WTC11 (cell line): Measurements from ENCODE around the gene LRRC57. TPM values are rescaled to one million over a fixed set of nuclear protein-coding genes. Genes with fewer than 3 reads are reported as not detected.
A peak's percentile ranks its signal among the peaks of the same experiment; 100 is the strongest.

Experiments used
- ATAC-seq: fragments of 200-7000 bp; cut with Tn5 transposase; 2 replicates; pipeline ENCODE4 v1.10.0; 2021; ENCODE audit warnings: mild to moderate bottlenecking, moderate library complexity
- CTCF ChIA-PET: fragments of 300-600 bp; sonication (Branson Sonifier 250); formaldehyde crosslinking; loops from one replicate; lab custom pipeline; 2021; ENCODE audit warnings: antibody characterized with exemption; lab: Charles Lee
- POLR2A ChIA-PET: fragments of 350-600 bp; sonication (Branson Sonifier 250); formaldehyde crosslinking; loops from one replicate; lab custom pipeline; 2021; ENCODE audit warnings: antibody characterized with exemption; lab: Charles Lee
- DNase-seq: peaks from one replicate; pipeline ENCODE4 v3.0.0; 2021; ENCODE audit warnings: low spot score
- H3K27ac Mint-ChIP-seq: 2 replicates; pipeline ENCODE4 v1.8.0; 2021; ENCODE audit warnings: mixed read lengths
- H3K27me3 Mint-ChIP-seq: 2 replicates; pipeline ENCODE4 v1.8.0; 2021; ENCODE audit warnings: low read depth, mild to moderate bottlenecking, moderate library complexity, mixed read lengths
- H3K36me3 Mint-ChIP-seq: 2 replicates; pipeline ENCODE4 v1.8.0; 2021; ENCODE audit warnings: mixed read lengths
- H3K4me1 Mint-ChIP-seq: 2 replicates; pipeline ENCODE4 v1.8.0; 2022; ENCODE audit warnings: mixed read lengths
- H3K4me3 Mint-ChIP-seq: 2 replicates; pipeline ENCODE4 v1.8.0; 2021; ENCODE audit warnings: mild to moderate bottlenecking, moderate library complexity, mixed read lengths
- H3K9me3 Mint-ChIP-seq: 2 replicates; pipeline ENCODE4 v1.8.0; 2021; ENCODE audit warnings: mixed read lengths
- CREB1 ChIP-seq: sonication (generic); formaldehyde crosslinking; IDR thresholded peaks from 2 replicates; pipeline ENCODE4 v1.8.0; 2023; ENCODE audit warnings: mild to moderate bottlenecking, missing genetic modification reagents
- FOXP1 ChIP-seq: sonication (generic); formaldehyde crosslinking; IDR thresholded peaks from 2 replicates; pipeline ENCODE4 v1.8.0; 2022; ENCODE audit warnings: missing genetic modification reagents, mild to moderate bottlenecking, moderate library complexity, borderline replicate concordance
- IRF2 ChIP-seq: sonication (generic); formaldehyde crosslinking; IDR thresholded peaks from 2 replicates; pipeline ENCODE4 v1.8.0; 2022; ENCODE audit warnings: low read depth, missing genetic modification reagents, borderline replicate concordance
- KAT7 ChIP-seq: sonication (generic); formaldehyde crosslinking; IDR thresholded peaks from 2 replicates; pipeline ENCODE4 v1.8.1; 2023; ENCODE audit warnings: missing genetic modification reagents, mild to moderate bottlenecking, borderline replicate concordance
- MXD4 ChIP-seq: fragments of 250-450 bp; sonication (Bioruptor Pico); IDR thresholded peaks from 2 replicates; pipeline ENCODE4 v1.8.0; 2021; ENCODE audit warnings: mild to moderate bottlenecking, moderate library complexity, borderline replicate concordance
- MYBL2 ChIP-seq: sonication (generic); formaldehyde crosslinking; IDR thresholded peaks from 2 replicates; pipeline ENCODE4 v1.8.1; 2023; ENCODE audit warnings: mild to moderate bottlenecking, moderate library complexity, missing genetic modification reagents
- NFATC4 ChIP-seq: fragments of 250-450 bp; sonication (Bioruptor Pico); IDR thresholded peaks from 2 replicates; pipeline ENCODE4 v1.9.0; 2021; ENCODE audit warnings: mild to moderate bottlenecking
- NR1H2 ChIP-seq: sonication (generic); formaldehyde crosslinking; IDR thresholded peaks from 2 replicates; pipeline ENCODE4 v1.9.0; 2021; ENCODE audit warnings: mild to moderate bottlenecking, moderate library complexity, missing genetic modification reagents
- NR2C2 ChIP-seq: sonication (generic); formaldehyde crosslinking; IDR thresholded peaks from 2 replicates; pipeline ENCODE4 v1.8.0; 2022; ENCODE audit warnings: mild to moderate bottlenecking, missing genetic modification reagents
- RELA ChIP-seq: sonication (generic); formaldehyde crosslinking; IDR thresholded peaks from 2 replicates; pipeline ENCODE4 v1.8.1; 2022; ENCODE audit warnings: missing genetic modification reagents, mild to moderate bottlenecking, borderline replicate concordance
- RORB ChIP-seq: fragments of 250-450 bp; sonication (Bioruptor Pico); IDR thresholded peaks from 2 replicates; pipeline ENCODE4 v1.9.0; 2021; ENCODE audit warnings: mild to moderate bottlenecking
- SOX15 ChIP-seq: fragments of 250-450 bp; sonication (Bioruptor Pico); IDR thresholded peaks from 2 replicates; pipeline ENCODE4 v1.9.0; 2021; ENCODE audit warnings: mild to moderate bottlenecking
- SP1 ChIP-seq: sonication (generic); formaldehyde crosslinking; conservative IDR thresholded peaks from 2 replicates; pipeline ENCODE4 v1.8.1; 2022; ENCODE audit warnings: missing genetic modification reagents
- ZNF232 ChIP-seq: sonication (generic); formaldehyde crosslinking; IDR thresholded peaks from 2 replicates; pipeline ENCODE4 v1.8.0; 2022; ENCODE audit warnings: mild to moderate bottlenecking, missing genetic modification reagents
- ZNF317 ChIP-seq: sonication (generic); formaldehyde crosslinking; IDR thresholded peaks from 2 replicates; pipeline ENCODE4 v1.8.1; 2023; ENCODE audit warnings: low read depth, mild to moderate bottlenecking, moderate library complexity, missing genetic modification reagents, borderline replicate concordance
- total RNA-seq: library from RNA; stranded (reverse); gene quantifications from 3 replicates; pipeline ENCODE4 v1.2.3, GENCODE V29; 2021
- TF ChIP-seq, protein P1 (sequence below): sonication (generic); formaldehyde crosslinking; IDR thresholded peaks from 2 replicates; pipeline ENCODE4 v1.8.0; 2022; ENCODE audit warnings: mild to moderate bottlenecking, missing genetic modification reagents
- TF ChIP-seq, protein P2 (sequence below): sonication (generic); formaldehyde crosslinking; IDR thresholded peaks from 2 replicates; pipeline ENCODE4 v1.8.0; 2022; ENCODE audit warnings: mild to moderate bottlenecking, missing genetic modification reagents
- TF ChIP-seq, protein P3 (sequence below): sonication (generic); formaldehyde crosslinking; IDR thresholded peaks from 2 replicates; pipeline ENCODE4 v1.8.0; 2022; ENCODE audit warnings: missing genetic modification reagents
- TF ChIP-seq, protein P4 (sequence below): sonication (generic); formaldehyde crosslinking; IDR thresholded peaks from 2 replicates; pipeline ENCODE4 v1.8.1; 2023; ENCODE audit warnings: mild to moderate bottlenecking, missing genetic modification reagents
- TF ChIP-seq, protein P5 (sequence below): sonication (generic); formaldehyde crosslinking; IDR thresholded peaks from 2 replicates; pipeline ENCODE4 v1.8.0; 2023; ENCODE audit warnings: missing genetic modification reagents
- TF ChIP-seq, protein P6 (sequence below): sonication (generic); formaldehyde crosslinking; IDR thresholded peaks from 2 replicates; pipeline ENCODE4 v1.8.0; 2022; ENCODE audit warnings: mild to moderate bottlenecking, missing genetic modification reagents
- TF ChIP-seq, protein P7 (sequence below): sonication (generic); formaldehyde crosslinking; IDR thresholded peaks from 2 replicates; pipeline ENCODE4 v1.8.1; 2022; ENCODE audit warnings: missing genetic modification reagents, borderline replicate concordance

Gene LRRC57
- total RNA-seq, 1 experiment from 2014 or later, result 13.3 TPM

DNA sequence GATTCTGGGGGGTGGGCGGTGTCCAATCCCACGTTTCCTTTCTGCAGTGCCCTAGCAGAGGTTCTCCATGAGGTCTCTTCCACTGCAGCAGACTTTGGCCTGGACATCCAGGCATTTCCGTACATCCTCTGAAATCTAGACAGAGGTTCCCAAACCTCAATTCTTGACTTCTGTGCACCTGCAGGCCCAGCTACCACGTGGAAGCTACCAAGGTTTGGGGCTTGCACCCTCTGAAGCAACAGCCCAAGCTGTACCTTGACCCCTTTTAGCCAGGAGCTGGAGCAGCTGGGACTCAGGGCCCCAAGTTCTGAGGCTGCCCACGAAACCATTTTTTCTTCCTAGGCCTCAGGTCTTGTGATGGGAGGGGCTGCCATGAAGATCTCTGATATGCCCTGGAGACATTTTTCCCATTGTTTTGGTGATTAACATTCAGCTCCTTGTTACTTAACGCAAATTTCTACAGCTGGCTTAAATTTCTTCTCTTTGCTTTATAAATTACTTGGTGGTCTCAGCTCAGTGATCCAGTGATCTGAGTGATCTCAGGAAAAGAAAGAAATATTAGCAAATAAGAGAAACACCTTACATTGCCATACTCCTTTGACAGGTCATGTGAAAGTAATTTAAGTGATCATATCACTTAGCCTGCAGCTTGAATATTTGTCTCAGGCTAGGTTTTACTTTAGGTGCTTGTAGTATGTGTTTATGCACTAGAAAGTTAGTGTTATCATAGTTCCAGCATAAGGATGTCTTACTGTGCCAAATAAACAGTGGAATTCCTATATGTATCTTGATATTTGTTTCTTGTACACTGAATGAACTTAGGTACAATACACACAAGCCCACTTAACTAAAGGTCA lies 50.2 kb downstream of the LRRC57 start (continued):
- TF ChIP-seq IRF2 (CRISPR knock-in tag) (no peak), RELA (CRISPR knock-in tag) (no peak), NFATC4 (no peak), KAT7 (CRISPR knock-in tag) (no peak)

DNA sequence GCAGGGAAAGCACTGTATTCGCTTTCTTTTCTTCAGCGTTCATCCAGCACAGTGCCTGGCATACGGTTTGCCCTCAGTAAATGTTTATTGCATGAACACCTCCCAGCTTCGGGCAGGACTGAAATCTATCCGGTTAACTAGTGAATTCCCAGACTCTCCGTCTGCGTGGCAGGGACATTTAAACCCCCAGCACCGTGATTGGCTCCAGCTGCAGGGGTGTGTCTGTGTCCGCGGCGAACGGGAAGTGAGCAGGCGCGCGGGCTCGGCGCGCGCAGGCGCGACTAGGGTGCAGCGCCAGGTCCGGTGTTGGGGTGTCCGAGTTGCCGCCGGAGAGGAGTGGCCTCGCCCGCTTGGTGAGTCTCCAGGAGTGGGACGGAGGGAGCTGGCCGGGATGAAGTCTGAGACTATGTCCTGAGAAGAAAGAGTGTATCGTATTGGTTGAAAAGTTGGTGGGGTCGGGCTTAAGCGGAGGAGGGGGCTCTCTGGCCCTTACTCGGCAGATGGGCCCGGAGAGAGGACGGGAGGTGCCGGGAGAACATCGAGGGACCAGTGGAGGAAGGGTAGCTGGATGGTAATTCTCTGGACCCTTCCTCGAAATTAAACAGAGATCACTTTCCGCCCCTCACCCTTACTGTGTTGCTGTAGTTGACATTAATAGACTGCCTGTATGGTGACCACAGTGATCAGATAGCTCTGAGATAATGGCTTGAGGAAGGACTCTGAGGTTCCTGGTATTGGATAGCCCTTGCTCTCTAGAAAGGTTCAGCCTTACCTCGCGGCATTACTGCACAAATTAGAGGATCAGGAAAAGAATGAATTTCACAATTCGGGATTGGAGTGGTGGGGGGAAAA lies 53.0 kb downstream of the LRRC57 start, which contains the start of gene SNAP23:
Gene SNAP23, plus strand, starts transcription at position 274 of the 852 bp plus-strand sequence. CDS start 16,213 bp downstream, outside the sequence.
- DNase-seq, result peak; percentile 91
- Mint-ChIP-seq H3K9me3 (no peaks in the 10 kb centered on the region), H3K27me3 (no peaks in the 10 kb centered on the region), H3K36me3 (no peaks in the 10 kb centered on the region), H3K27ac (peak within 1 kb of the TSS; percentile 94), H3K4me3 (peak within 1 kb of the TSS; percentile 92), H3K4me1 (peaks cover 45% of the 10 kb centered on the region)
- ChIA-PET POLR2A (interaction anchor here (0.5 to 1.4 kb wide), 8 partner anchors 9 to 365 kb away, joined by 3 to 10 read pairs (median 3); no protein-coding TSS in a partner anchor), CTCF (interaction anchor here (1.0 to 1.6 kb wide), 2 partner anchors 111 to 358 kb away, joined by 3 to 4 read pairs; no protein-coding TSS in a partner anchor)
- ATAC-seq, result peak; percentile 92
- TF ChIP-seq CREB1 (CRISPR knock-in tag) (no peak), MXD4 (no peak), SP1 (CRISPR knock-in tag) (peak; percentile 69), RORB (CRISPR knock-in tag) (no peak), SOX15 (CRISPR knock-in tag) (no peak), MYBL2 (CRISPR knock-in tag) (no peak), ZNF232 (CRISPR knock-in tag) (0 out of 2 replicates have a peak, but pooled peaks have one; percentile 64), KAT7 (CRISPR knock-in tag) (no peak), ZNF317 (CRISPR knock-in tag) (no peak), NR1H2 (CRISPR knock-in tag) (no peak), FOXP1 (CRISPR knock-in tag) (no peak), NR2C2 (CRISPR knock-in tag) (no peak)
- TF ChIP-seq, protein P1, sequence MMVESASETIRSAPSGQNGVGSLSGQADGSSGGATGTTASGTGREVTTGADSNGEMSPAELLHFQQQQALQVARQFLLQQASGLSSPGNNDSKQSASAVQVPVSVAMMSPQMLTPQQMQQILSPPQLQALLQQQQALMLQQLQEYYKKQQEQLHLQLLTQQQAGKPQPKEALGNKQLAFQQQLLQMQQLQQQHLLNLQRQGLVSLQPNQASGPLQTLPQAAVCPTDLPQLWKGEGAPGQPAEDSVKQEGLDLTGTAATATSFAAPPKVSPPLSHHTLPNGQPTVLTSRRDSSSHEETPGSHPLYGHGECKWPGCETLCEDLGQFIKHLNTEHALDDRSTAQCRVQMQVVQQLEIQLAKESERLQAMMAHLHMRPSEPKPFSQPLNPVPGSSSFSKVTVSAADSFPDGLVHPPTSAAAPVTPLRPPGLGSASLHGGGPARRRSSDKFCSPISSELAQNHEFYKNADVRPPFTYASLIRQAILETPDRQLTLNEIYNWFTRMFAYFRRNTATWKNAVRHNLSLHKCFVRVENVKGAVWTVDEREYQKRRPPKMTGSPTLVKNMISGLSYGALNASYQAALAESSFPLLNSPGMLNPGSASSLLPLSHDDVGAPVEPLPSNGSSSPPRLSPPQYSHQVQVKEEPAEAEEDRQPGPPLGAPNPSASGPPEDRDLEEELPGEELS (CRISPR knock-in tag), result no peak
- TF ChIP-seq, protein P2, sequence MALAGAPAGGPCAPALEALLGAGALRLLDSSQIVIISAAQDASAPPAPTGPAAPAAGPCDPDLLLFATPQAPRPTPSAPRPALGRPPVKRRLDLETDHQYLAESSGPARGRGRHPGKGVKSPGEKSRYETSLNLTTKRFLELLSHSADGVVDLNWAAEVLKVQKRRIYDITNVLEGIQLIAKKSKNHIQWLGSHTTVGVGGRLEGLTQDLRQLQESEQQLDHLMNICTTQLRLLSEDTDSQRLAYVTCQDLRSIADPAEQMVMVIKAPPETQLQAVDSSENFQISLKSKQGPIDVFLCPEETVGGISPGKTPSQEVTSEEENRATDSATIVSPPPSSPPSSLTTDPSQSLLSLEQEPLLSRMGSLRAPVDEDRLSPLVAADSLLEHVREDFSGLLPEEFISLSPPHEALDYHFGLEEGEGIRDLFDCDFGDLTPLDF (CRISPR knock-in tag), result no peak
- TF ChIP-seq, protein P3, sequence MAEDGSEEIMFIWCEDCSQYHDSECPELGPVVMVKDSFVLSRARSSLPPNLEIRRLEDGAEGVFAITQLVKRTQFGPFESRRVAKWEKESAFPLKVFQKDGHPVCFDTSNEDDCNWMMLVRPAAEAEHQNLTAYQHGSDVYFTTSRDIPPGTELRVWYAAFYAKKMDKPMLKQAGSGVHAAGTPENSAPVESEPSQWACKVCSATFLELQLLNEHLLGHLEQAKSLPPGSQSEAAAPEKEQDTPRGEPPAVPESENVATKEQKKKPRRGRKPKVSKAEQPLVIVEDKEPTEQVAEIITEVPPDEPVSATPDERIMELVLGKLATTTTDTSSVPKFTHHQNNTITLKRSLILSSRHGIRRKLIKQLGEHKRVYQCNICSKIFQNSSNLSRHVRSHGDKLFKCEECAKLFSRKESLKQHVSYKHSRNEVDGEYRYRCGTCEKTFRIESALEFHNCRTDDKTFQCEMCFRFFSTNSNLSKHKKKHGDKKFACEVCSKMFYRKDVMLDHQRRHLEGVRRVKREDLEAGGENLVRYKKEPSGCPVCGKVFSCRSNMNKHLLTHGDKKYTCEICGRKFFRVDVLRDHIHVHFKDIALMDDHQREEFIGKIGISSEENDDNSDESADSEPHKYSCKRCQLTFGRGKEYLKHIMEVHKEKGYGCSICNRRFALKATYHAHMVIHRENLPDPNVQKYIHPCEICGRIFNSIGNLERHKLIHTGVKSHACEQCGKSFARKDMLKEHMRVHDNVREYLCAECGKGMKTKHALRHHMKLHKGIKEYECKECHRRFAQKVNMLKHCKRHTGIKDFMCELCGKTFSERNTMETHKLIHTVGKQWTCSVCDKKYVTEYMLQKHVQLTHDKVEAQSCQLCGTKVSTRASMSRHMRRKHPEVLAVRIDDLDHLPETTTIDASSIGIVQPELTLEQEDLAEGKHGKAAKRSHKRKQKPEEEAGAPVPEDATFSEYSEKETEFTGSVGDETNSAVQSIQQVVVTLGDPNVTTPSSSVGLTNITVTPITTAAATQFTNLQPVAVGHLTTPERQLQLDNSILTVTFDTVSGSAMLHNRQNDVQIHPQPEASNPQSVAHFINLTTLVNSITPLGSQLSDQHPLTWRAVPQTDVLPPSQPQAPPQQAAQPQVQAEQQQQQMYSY (CRISPR knock-in tag), result no peak
- TF ChIP-seq, protein P4, sequence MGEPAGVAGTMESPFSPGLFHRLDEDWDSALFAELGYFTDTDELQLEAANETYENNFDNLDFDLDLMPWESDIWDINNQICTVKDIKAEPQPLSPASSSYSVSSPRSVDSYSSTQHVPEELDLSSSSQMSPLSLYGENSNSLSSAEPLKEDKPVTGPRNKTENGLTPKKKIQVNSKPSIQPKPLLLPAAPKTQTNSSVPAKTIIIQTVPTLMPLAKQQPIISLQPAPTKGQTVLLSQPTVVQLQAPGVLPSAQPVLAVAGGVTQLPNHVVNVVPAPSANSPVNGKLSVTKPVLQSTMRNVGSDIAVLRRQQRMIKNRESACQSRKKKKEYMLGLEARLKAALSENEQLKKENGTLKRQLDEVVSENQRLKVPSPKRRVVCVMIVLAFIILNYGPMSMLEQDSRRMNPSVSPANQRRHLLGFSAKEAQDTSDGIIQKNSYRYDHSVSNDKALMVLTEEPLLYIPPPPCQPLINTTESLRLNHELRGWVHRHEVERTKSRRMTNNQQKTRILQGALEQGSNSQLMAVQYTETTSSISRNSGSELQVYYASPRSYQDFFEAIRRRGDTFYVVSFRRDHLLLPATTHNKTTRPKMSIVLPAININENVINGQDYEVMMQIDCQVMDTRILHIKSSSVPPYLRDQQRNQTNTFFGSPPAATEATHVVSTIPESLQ (CRISPR knock-in tag), result no peak
- TF ChIP-seq, protein P5, sequence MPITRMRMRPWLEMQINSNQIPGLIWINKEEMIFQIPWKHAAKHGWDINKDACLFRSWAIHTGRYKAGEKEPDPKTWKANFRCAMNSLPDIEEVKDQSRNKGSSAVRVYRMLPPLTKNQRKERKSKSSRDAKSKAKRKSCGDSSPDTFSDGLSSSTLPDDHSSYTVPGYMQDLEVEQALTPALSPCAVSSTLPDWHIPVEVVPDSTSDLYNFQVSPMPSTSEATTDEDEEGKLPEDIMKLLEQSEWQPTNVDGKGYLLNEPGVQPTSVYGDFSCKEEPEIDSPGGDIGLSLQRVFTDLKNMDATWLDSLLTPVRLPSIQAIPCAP (CRISPR knock-in tag), result no peak
- TF ChIP-seq, protein P6, sequence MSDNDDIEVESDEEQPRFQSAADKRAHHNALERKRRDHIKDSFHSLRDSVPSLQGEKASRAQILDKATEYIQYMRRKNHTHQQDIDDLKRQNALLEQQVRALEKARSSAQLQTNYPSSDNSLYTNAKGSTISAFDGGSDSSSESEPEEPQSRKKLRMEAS (CRISPR knock-in tag), result peak; percentile 71
- TF ChIP-seq, protein P7, sequence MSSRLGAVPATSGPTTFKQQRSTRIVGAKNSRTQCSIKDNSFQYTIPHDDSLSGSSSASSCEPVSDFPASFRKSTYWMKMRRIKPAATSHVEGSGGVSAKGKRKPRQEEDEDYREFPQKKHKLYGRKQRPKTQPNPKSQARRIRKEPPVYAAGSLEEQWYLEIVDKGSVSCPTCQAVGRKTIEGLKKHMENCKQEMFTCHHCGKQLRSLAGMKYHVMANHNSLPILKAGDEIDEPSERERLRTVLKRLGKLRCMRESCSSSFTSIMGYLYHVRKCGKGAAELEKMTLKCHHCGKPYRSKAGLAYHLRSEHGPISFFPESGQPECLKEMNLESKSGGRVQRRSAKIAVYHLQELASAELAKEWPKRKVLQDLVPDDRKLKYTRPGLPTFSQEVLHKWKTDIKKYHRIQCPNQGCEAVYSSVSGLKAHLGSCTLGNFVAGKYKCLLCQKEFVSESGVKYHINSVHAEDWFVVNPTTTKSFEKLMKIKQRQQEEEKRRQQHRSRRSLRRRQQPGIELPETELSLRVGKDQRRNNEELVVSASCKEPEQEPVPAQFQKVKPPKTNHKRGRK (CRISPR knock-in tag), result no peak
